Karpas-422 (cell line): ENCODE measurements around the gene FDX2. TPM values are rescaled to one million over a fixed set of nuclear protein-coding genes. Genes with fewer than 3 reads are reported as not detected.
A peak's percentile ranks its signal among the peaks of the same experiment; 100 is the strongest.

ENCODE experiments used
- DNase-seq: peaks from one replicate; pipeline ENCODE4 v3.0.0-alpha.2; 2015
- H2AFZ ChIP-seq: fragments of 200-600 bp; sonication (generic); 2 replicates; pipeline ENCODE4 v1.6.1; 2014; ENCODE audit warnings: antibody characterized with exemption, low read length, mixed read lengths
- H3K27ac ChIP-seq: fragments of 200-600 bp; sonication (generic); 2 replicates; pipeline ENCODE4 v1.5.1; 2014; ENCODE audit warnings: mild to moderate bottlenecking, low read length, moderate library complexity
- H3K27me3 ChIP-seq: fragments of 200-600 bp; sonication (generic); 2 replicates; pipeline ENCODE4 v1.6.1; 2014; ENCODE audit warnings: low read length, mixed read lengths
- H3K36me3 ChIP-seq: fragments of 200-600 bp; sonication (generic); 2 replicates; pipeline ENCODE4 v1.6.1; 2014; ENCODE audit warnings: low read length, mixed read lengths; ENCODE audit not compliant: insufficient read depth
- H3K4me1 ChIP-seq: fragments of 200-600 bp; sonication (generic); 2 replicates; pipeline ENCODE4 v1.6.1; 2014; ENCODE audit warnings: mild to moderate bottlenecking, low read length, mixed read lengths
- H3K4me2 ChIP-seq: fragments of 200-600 bp; sonication (generic); 2 replicates; pipeline ENCODE4 v1.6.1; 2014; ENCODE audit warnings: low read length, low read depth, mild to moderate bottlenecking; ENCODE audit not compliant: poor library complexity, severe bottlenecking
- H3K4me3 ChIP-seq: fragments of 200-600 bp; sonication (generic); 2 replicates; pipeline ENCODE4 v1.5.1; 2014; ENCODE audit warnings: mild to moderate bottlenecking, antibody characterized with exemption, low read length, mixed read lengths
- H3K79me2 ChIP-seq: fragments of 200-600 bp; sonication (generic); 2 replicates; pipeline ENCODE4 v1.6.1; 2014; ENCODE audit warnings: mild to moderate bottlenecking, low read length, mixed read lengths
- H3K9ac ChIP-seq: fragments of 200-600 bp; sonication (generic); 2 replicates; pipeline ENCODE4 v1.6.0; 2014; ENCODE audit warnings: low read length
- H3K9me2 ChIP-seq: fragments of 200-600 bp; sonication (generic), shearing (Covaris generic); replicated peaks from 2 replicates; pipeline ENCODE4 v1.6.0; 2014; ENCODE audit warnings: mild to moderate bottlenecking, low read length, moderate library complexity; ENCODE audit not compliant: insufficient read depth
- H3K9me3 ChIP-seq: fragments of 300-700, 200-600 bp; sonication (generic); 2 replicates; pipeline ENCODE4 v1.6.1; 2014; ENCODE audit warnings: low read length, mixed read lengths
- H4K20me1 ChIP-seq: fragments of 200-600 bp; sonication (generic); 2 replicates; pipeline ENCODE4 v1.6.1; 2014; ENCODE audit warnings: mild to moderate bottlenecking, antibody characterized with exemption, low read length, low read depth; ENCODE audit not compliant: insufficient read depth
- total RNA-seq: library from RNA; depleted of rRNA; stranded (reverse); fragments of >200 nt; shearing (Covaris generic); gene quantifications from 2 replicates; pipeline ENCODE4 v1.2.3, GENCODE V29; 2014; ENCODE audit warnings: low replicate concordance

The FDX2 gene
- total RNA-seq, 1 experiment from 2014 or later: 11.9 TPM

- H2AFZ ChIP-seq: no peak overlapping the region
Observed at GRCh38 chr19:10317857-10318462, 2.1 kb upstream of the FDX2 start.

GRCh38 chr19:10317045-10317856, 1.4 kb upstream of the FDX2 start:
- Histone ChIP-seq H3K4me3 (no peak overlapping the region), H3K9ac (no peak overlapping the region), H2AFZ (no peak overlapping the region), H3K27ac (no peak overlapping the region), H3K36me3 (peaks cover 6% of the 10 kb centered on the region), H3K9me2 (no peaks in the 10 kb centered on the region), H3K79me2 (peaks cover 12% of the 10 kb centered on the region), H3K4me2 (no peak overlapping the region), H3K4me1 (peaks cover 16% of the 10 kb centered on the region), H4K20me1 (no peaks in the 10 kb centered on the region), H3K27me3 (no peaks in the 10 kb centered on the region), H3K9me3 (no peaks in the 10 kb centered on the region)
- no peak for DNase-seq

More at GRCh38 chr19:10317857-10318462, 2.1 kb upstream of the FDX2 start:
- peaks cover 16% of the 10 kb centered on the region for H3K4me1 ChIP-seq
- H3K27me3 ChIP-seq: no peaks in the 10 kb centered on the region
- H3K9me2 ChIP-seq: no peaks in the 10 kb centered on the region
- no peak overlapping the region for H3K4me3 ChIP-seq
- no peaks in the 10 kb centered on the region for H4K20me1 ChIP-seq
- peaks cover 12% of the 10 kb centered on the region for H3K79me2 ChIP-seq
- no peak overlapping the region for H3K9ac ChIP-seq
- no peak for DNase-seq
- H3K36me3 ChIP-seq: peaks cover 6% of the 10 kb centered on the region
- no peak overlapping the region for H3K4me2 ChIP-seq
- no peak overlapping the region for H3K27ac ChIP-seq
- no peaks in the 10 kb centered on the region for H3K9me3 ChIP-seq

GRCh38 chr19:10316229-10317044, 622 bp upstream of the FDX2 start:
- Histone ChIP-seq H3K4me2 (peak overlapping the region; percentile 98), H3K4me1 (peaks cover 16% of the 10 kb centered on the region), H4K20me1 (no peaks in the 10 kb centered on the region), H3K36me3 (peaks cover 6% of the 10 kb centered on the region), H3K27me3 (no peaks in the 10 kb centered on the region), H3K9me3 (no peaks in the 10 kb centered on the region), H3K27ac (no peak overlapping the region), H3K4me3 (peak overlapping the region; percentile 93; the same call in 1 of the 2 replicates), H3K79me2 (peaks cover 12% of the 10 kb centered on the region), H3K9ac (peak overlapping the region; percentile 88), H3K9me2 (no peaks in the 10 kb centered on the region), H2AFZ (no peak overlapping the region)
- no peak for DNase-seq

GRCh38 chr19:10309423-10309822, 6.4 kb downstream of the FDX2 start, which contains the start of gene ZGLP1:
Gene ZGLP1 (minus strand): TSS chr19:10309815.
- H4K20me1 ChIP-seq: no peaks in the 10 kb centered on the region
- H2AFZ ChIP-seq: no peak within 1 kb of the TSS
- peaks cover under 1% of the 10 kb centered on the region; the same call in 1 of the 2 replicates for H3K79me2 ChIP-seq
- H3K4me2 ChIP-seq: no peak within 1 kb of the TSS
- H3K9me2 ChIP-seq: no peaks in the 10 kb centered on the region
- no peak within 1 kb of the TSS for H3K27ac ChIP-seq
- no peaks in the 10 kb centered on the region for H3K27me3 ChIP-seq
- no peak within 1 kb of the TSS for H3K9ac ChIP-seq
- no peaks in the 10 kb centered on the region for H3K36me3 ChIP-seq
- DNase-seq: no peak
- H3K4me1 ChIP-seq: peaks cover under 1% of the 10 kb centered on the region; the same call in 1 of the 2 replicates
- H3K4me3 ChIP-seq: no peak within 1 kb of the TSS
- H3K9me3 ChIP-seq: no peaks in the 10 kb centered on the region

GRCh38 chr19:10306327-10306726, 9.5 kb downstream of the FDX2 start:
- Histone ChIP-seq H4K20me1 (no peaks in the 10 kb centered on the region), H3K4me2 (no peak overlapping the region), H3K79me2 (no peaks in the 10 kb centered on the region), H3K9me3 (no peaks in the 10 kb centered on the region), H3K4me1 (no peaks in the 10 kb centered on the region), H3K9ac (no peak overlapping the region), H3K27ac (no peak overlapping the region), H3K9me2 (no peaks in the 10 kb centered on the region), H2AFZ (no peak overlapping the region), H3K27me3 (no peaks in the 10 kb centered on the region), H3K4me3 (no peak overlapping the region), H3K36me3 (no peaks in the 10 kb centered on the region)
- DNase-seq: no peak

GRCh38 chr19:10305139-10305806, 10.5 kb downstream of the FDX2 start:
- Histone ChIP-seq H3K27me3 (no peaks in the 10 kb centered on the region), H3K4me2 (no peak overlapping the region), H3K9ac (no peak overlapping the region), H3K27ac (no peak overlapping the region), H3K9me2 (no peaks in the 10 kb centered on the region), H4K20me1 (no peaks in the 10 kb centered on the region), H2AFZ (no peak overlapping the region), H3K79me2 (no peaks in the 10 kb centered on the region), H3K4me1 (no peaks in the 10 kb centered on the region), H3K9me3 (no peaks in the 10 kb centered on the region), H3K4me3 (no peak overlapping the region), H3K36me3 (no peaks in the 10 kb centered on the region)
- DNase-seq: no peak

GRCh38 chr19:10299545-10300458, 16.0 kb downstream of the FDX2 start:
- Histone ChIP-seq H3K27ac (no peak overlapping the region), H3K9ac (no peak overlapping the region), H3K79me2 (no peaks in the 10 kb centered on the region), H3K4me1 (peaks cover 8% of the 10 kb centered on the region), H3K27me3 (no peaks in the 10 kb centered on the region), H3K36me3 (no peaks in the 10 kb centered on the region), H3K4me2 (no peak overlapping the region), H2AFZ (no peak overlapping the region), H4K20me1 (no peaks in the 10 kb centered on the region), H3K4me3 (no peak overlapping the region), H3K9me2 (no peaks in the 10 kb centered on the region), H3K9me3 (no peaks in the 10 kb centered on the region)
- DNase-seq: no peak
